ENCODE measurements around the gene KBTBD13. TPM values are rescaled to one million over a fixed set of nuclear protein-coding genes. Genes with fewer than 3 reads are reported as not detected.

KBTBD13 gene
- total and polyA plus RNA-seq, 5 donors, result 2.8 to 8.9 (median 6.9) TPM

GRCh38 chr15:65060641-65061397, 15.7 kb upstream of the KBTBD13 start:
- WGBS, result 61% methylated on average over 6 of the region's 6 CpGs
- peak; percentile 58 to 61 for ATAC-seq
- H3K9me3 ChIP-seq (ENCODE audit: control insufficient read depth, low read length), result no peaks in the 10 kb centered on the region
- no peak overlapping the region for H3K4me3 ChIP-seq (ENCODE audit: low read length)
- DNase-seq, result peak; percentile 83 to 94 (median 89)
- H3K27me3 ChIP-seq (ENCODE audit: control insufficient read depth, insufficient read depth), result no peaks in the 10 kb centered on the region
- intact Hi-C loops (cut with DNase I), result no loop called here
- H3K27ac ChIP-seq (ENCODE audit: low read length), result peak overlapping the region; percentile 86
- H3K4me1 ChIP-seq (ENCODE audit: control insufficient read depth, insufficient read depth, low read length), result peaks cover 32% of the 10 kb centered on the region

DNA sequence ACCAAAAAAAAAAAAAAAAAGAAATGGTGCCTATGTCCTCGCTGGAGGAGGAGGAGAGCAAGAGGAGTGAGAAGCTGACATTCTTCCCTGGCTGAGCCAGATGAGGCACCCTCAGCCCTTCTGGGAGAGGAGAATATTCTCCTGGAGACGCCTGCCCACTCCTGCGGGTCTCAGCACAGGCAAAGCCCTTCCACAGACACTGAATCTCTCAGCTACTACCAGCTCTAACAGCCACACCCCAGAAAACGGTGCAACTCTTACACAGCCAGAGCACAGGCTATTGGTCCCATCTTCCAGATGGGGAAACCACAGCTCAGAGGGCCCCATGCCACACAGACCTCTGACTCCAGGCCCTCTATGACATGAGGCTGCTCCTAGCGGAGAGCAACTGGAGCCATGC, 14.5 kb upstream of the KBTBD13 start:
- intact Hi-C loops (cut with DNase I), result no loop called here
- no peaks in the 10 kb centered on the region for H3K27me3 ChIP-seq (ENCODE audit: control insufficient read depth, insufficient read depth)
- no peak overlapping the region for H3K4me3 ChIP-seq (ENCODE audit: low read length)
- 82% methylated on average over 5 of the region's 5 CpGs for WGBS
- no peaks in the 10 kb centered on the region for H3K9me3 ChIP-seq (ENCODE audit: control insufficient read depth, low read length)
- H3K4me1 ChIP-seq (ENCODE audit: control insufficient read depth, insufficient read depth, low read length), result peaks cover 28% of the 10 kb centered on the region
- ATAC-seq (no peak), DNase-seq (no peak)
- H3K27ac ChIP-seq (ENCODE audit: low read length), result peak overlapping the region; percentile 15

- ATAC-seq (no peak), DNase-seq (no peak)
- Histone ChIP-seq H3K27ac (ENCODE audit: low read length) (peak overlapping the region; percentile 37), H3K9me3 (ENCODE audit: control insufficient read depth, low read length) (no peaks in the 10 kb centered on the region), H3K27me3 (ENCODE audit: control insufficient read depth, insufficient read depth) (no peaks in the 10 kb centered on the region), H3K4me3 (ENCODE audit: low read length) (no peak overlapping the region), H3K4me1 (ENCODE audit: control insufficient read depth, insufficient read depth, low read length) (peaks cover 28% of the 10 kb centered on the region)
- intact Hi-C loops (cut with DNase I), result no loop called here
- WGBS, result 62% methylated on average over 5 of the region's 5 CpGs
Measured at GRCh38 chr15:65062726-65063125, 13.8 kb upstream of the KBTBD13 start.

DNA sequence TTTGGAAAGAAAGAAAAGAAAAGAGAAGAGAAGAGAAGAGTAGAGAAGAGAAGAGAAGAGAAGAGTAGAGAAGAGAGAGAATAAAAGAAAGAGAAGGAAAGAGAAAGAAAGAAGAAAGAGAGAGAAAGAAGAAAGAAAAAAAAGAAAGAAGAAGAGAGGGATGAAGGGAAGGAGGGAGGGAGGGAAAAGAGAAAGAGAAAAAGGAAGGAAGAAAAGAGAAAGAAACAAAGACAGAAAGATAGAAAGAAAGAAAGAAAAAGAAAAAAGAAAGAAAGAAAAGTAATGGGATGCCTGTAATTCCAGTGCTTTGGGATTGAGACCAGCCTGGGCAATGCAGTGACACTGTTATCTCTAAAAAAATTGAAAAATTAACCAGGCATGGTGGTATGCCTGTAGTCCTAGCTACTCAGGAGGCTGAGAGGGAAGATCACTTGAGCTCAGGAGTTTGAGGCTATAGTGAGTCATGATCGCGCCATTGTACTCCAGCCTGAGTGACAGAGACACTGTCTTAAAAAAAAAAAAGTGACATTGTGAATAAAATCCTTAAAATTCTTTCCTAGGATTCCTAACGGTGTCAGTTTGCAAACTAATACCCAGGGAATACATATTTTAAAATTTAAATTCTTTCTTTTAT, 10.4 kb upstream of the KBTBD13 start:
- 46% methylated on average over 3 of the region's 3 CpGs for WGBS
- no peak for ATAC-seq
- no peaks in the 10 kb centered on the region for H3K9me3 ChIP-seq (ENCODE audit: control insufficient read depth, low read length)
- no peak overlapping the region for H3K27ac ChIP-seq (ENCODE audit: low read length)
- intact Hi-C loops (cut with DNase I), result no loop called here
- DNase-seq, result no peak
- H3K27me3 ChIP-seq (ENCODE audit: control insufficient read depth, insufficient read depth), result no peaks in the 10 kb centered on the region
- H3K4me3 ChIP-seq (ENCODE audit: low read length), result peak overlapping the region; percentile 69
- peaks cover 26% of the 10 kb centered on the region for H3K4me1 ChIP-seq (ENCODE audit: control insufficient read depth, insufficient read depth, low read length)

GRCh38 chr15:65066635-65067316, 9.8 kb upstream of the KBTBD13 start:
- ATAC-seq (peak; percentile 5 to 16), DNase-seq (peak; percentile 47 to 84 (median 82))

DNA sequence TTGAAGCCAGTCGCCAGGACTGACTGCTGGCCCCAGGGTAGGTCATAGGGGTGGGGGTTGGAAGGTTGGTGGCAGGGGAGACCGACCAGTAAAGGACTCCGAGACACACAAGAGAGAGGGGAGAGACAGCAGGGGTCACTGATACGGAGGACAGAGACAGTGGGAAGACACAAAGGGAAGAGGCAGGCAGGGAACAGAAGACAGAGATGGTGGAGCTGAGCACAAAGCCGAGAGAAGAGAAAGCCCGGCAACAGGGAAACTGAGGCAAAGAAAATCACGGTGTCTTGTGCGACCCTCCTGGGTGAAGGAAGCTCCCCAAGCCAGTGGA, 9.3 kb upstream of the KBTBD13 start:
- WGBS, result 13% methylated on average over 8 of the region's 8 CpGs
- ATAC-seq, result no peak

More at GRCh38 chr15:65066635-65067316, 9.8 kb upstream of the KBTBD13 start:
- no peaks in the 10 kb centered on the region for H3K9me3 ChIP-seq (ENCODE audit: control insufficient read depth, low read length)
- 22% methylated on average over 9 of the region's 9 CpGs for WGBS
- H3K4me3 ChIP-seq (ENCODE audit: low read length), result peak overlapping the region; percentile 69
- intact Hi-C loops (cut with DNase I), result no loop called here
- H3K27me3 ChIP-seq (ENCODE audit: control insufficient read depth, insufficient read depth), result no peaks in the 10 kb centered on the region
- H3K27ac ChIP-seq (ENCODE audit: low read length), result peak overlapping the region; percentile 92
- peaks cover 26% of the 10 kb centered on the region for H3K4me1 ChIP-seq (ENCODE audit: control insufficient read depth, insufficient read depth, low read length)

GRCh38 chr15:65067645-65068402, 8.7 kb upstream of the KBTBD13 start, which contains the start of gene RASL12:
Gene RASL12, minus strand, starts transcription at chr15:65067991. Its CDS starts 156 bp downstream, at chr15:65067835.
- no peaks in the 10 kb centered on the region for H3K9me3 ChIP-seq (ENCODE audit: control insufficient read depth, low read length)
- 3% methylated on average over 66 of the region's 66 CpGs for WGBS
- H3K4me1 ChIP-seq (ENCODE audit: control insufficient read depth, insufficient read depth, low read length), result peaks cover 30% of the 10 kb centered on the region

More for the DNA sequence above, 9.3 kb upstream of the KBTBD13 start:
- H3K4me3 ChIP-seq (ENCODE audit: low read length), result peak overlapping the region; percentile 69
- peak overlapping the region; percentile 92 for H3K27ac ChIP-seq (ENCODE audit: low read length)
- H3K4me1 ChIP-seq (ENCODE audit: control insufficient read depth, insufficient read depth, low read length), result peaks cover 29% of the 10 kb centered on the region
- no peak for DNase-seq
- no peaks in the 10 kb centered on the region for H3K9me3 ChIP-seq (ENCODE audit: control insufficient read depth, low read length)
- H3K27me3 ChIP-seq (ENCODE audit: control insufficient read depth, insufficient read depth), result no peaks in the 10 kb centered on the region
- intact Hi-C loops (cut with DNase I), result no loop called here

GRCh38 chr15:65068403-65068788, 8.2 kb upstream of the KBTBD13 start:
- no peaks in the 10 kb centered on the region for H3K9me3 ChIP-seq (ENCODE audit: control insufficient read depth, low read length)
- peaks cover 26% of the 10 kb centered on the region for H3K4me1 ChIP-seq (ENCODE audit: control insufficient read depth, insufficient read depth, low read length)
- no peak for ATAC-seq
- H3K27me3 ChIP-seq (ENCODE audit: control insufficient read depth, insufficient read depth), result no peaks in the 10 kb centered on the region
- WGBS, result 70% methylated on average over 3 of the region's 3 CpGs
- no peak for DNase-seq
- intact Hi-C loops (cut with DNase I), result no loop called here
- H3K4me3 ChIP-seq (ENCODE audit: low read length), result peak overlapping the region; percentile 69
- H3K27ac ChIP-seq (ENCODE audit: low read length), result peak overlapping the region; percentile 92

More at GRCh38 chr15:65067645-65068402, 8.7 kb upstream of the KBTBD13 start, which contains the start of gene RASL12:
- Histone ChIP-seq H3K27ac (ENCODE audit: low read length) (peak within 1 kb of the TSS; percentile 92), H3K4me3 (ENCODE audit: low read length) (peak within 1 kb of the TSS; percentile 69), H3K27me3 (ENCODE audit: control insufficient read depth, insufficient read depth) (no peaks in the 10 kb centered on the region)
- DNase-seq (peak; percentile 65 to 88 (median 85)), ATAC-seq (peak; percentile 40 to 44)
- intact Hi-C loops (cut with DNase I), result no loop called here

DNA sequence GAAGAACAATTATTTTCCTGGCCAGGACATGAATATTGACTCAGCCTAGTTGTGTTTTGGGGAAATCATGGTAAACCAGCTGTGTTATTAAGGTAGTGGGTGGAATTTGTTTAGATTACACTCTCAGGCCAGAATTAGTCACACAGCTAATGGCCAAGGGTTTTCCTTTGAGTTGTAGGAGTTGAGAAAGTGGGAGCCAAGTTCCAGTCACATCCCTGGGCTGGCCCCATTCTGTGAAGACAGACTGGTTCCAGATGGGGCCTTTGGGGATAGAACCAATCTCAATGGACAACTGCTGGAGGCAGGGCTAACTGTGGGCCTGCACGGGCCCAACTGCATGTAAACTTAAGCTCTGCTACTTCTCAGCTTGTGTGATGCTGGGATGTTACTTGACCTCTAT, 7.4 kb upstream of the KBTBD13 start:
- DNase-seq (peak; percentile 75 to 82 (median 80)), ATAC-seq (peak; percentile 53 to 67)
- WGBS, result 43% methylated on average over 1 of the region's 1 CpG
- H3K9me3 ChIP-seq (ENCODE audit: control insufficient read depth, low read length), result no peaks in the 10 kb centered on the region
- H3K27ac ChIP-seq (ENCODE audit: low read length), result peak overlapping the region; percentile 92
- intact Hi-C loops (cut with DNase I), result no loop called here
- no peak overlapping the region for H3K4me3 ChIP-seq (ENCODE audit: low read length)
- no peaks in the 10 kb centered on the region for H3K27me3 ChIP-seq (ENCODE audit: control insufficient read depth, insufficient read depth)
- H3K4me1 ChIP-seq (ENCODE audit: control insufficient read depth, insufficient read depth, low read length), result peaks cover 25% of the 10 kb centered on the region

DNA sequence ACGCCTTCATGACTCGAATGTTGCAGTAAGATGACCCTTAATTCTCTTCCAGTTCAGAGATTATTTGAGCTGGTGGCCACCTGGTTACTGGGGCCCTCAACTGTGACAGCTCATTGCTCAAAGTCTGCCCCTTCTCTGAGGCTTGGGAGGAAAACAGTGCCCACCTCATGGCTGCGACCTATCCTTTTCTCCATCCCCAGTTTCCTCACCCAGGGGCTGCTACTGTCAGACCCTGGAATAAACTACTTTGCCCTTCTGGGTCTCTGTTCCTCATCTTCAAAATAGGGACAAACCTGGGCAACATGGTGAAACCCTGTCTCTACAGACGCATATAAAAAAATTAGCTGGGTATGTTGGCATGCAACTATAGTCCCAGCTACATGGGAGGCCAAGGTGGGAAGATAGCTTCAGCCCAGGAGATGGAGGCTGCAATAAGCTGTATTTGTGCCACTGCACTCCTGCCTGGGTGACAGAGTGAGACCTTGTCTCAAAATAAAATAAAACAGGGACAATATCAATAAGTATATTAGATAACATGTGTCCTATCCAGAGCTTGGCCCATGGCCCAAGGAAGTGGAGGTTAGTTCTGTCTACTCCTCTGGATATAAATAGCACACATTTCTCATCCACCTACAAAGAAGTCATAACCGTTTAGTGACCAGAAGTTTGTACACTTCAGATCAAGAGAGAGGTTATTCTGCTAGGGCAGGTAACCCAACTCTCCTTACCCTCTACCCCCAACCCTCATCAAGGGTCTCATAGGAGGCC, 6.6 kb upstream of the KBTBD13 start:
- intact Hi-C loops (cut with DNase I), result no loop called here
- peaks cover 25% of the 10 kb centered on the region for H3K4me1 ChIP-seq (ENCODE audit: control insufficient read depth, insufficient read depth, low read length)
- no peaks in the 10 kb centered on the region for H3K27me3 ChIP-seq (ENCODE audit: control insufficient read depth, insufficient read depth)
- peak overlapping the region; percentile 92 for H3K27ac ChIP-seq (ENCODE audit: low read length)
- ATAC-seq (no peak), DNase-seq (no peak)
- no peaks in the 10 kb centered on the region for H3K9me3 ChIP-seq (ENCODE audit: control insufficient read depth, low read length)
- no peak overlapping the region for H3K4me3 ChIP-seq (ENCODE audit: low read length)
- 57% methylated on average over 5 of the region's 5 CpGs for WGBS
